GM18520 (cell line): Measurements from ENCODE around the gene SEC23A.
A peak's percentile ranks its signal among the peaks of the same experiment; 100 is the strongest.
"Not testable (repeated sequence)": the region's sequence is repeated elsewhere in the genome, so short reads cannot be mapped to it uniquely, and the experiment has no call there.

Source experiments
- ATAC-seq: cut with Tn5 transposase; IDR thresholded peaks from one replicate; pipeline ENCODE4 v1.9.1; 2021; ENCODE audit not compliant: unreplicated experiment

Gene SEC23A

GRCh38 chr14:39034481-39035296, 68.3 kb downstream of the SEC23A start:
- ATAC-seq: no peak

DNA sequence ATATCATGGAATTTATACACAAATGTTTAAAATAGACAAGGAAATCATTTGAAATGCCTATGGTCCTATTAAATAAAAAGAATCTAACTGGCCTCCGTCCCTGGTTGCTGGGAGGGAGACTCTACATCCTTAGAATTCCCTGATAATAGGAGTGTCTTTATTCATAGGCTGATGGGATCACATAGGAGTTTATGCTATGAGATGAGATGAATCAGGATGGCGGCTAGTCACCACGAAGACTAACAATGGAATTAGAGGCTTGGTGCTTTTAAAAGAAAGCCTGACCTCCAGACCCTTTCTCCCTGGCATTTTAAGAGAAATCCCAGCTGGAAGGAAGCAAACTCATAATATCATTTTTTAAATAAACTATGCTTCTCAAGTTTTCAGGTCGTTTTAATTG, 69.7 kb downstream of the SEC23A start:
- no peak for ATAC-seq

DNA sequence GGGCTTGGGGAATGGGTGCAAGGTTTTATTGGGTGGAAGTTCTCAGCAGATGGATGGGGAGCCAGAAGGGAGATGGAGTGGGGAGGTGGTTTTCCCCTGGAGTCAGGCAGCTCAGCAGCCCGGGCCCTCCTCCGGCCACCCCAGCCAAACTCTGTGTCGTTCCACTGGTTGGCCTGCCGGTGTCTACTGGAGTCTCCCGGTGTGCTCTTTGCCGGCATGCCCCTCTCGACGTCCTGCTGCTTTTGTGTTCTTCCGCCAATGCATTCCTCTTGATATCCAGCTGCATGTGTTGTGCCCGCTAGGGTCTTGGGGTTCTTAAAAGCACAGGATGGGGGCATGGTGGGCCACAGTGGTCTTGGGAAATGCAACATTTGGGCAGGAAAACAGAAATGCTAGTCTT, 72.8 kb downstream of the SEC23A start:
- ATAC-seq: no peak

- no peak for ATAC-seq
Observed at GRCh38 chr14:39029789-39030188, 73.2 kb downstream of the SEC23A start.

DNA sequence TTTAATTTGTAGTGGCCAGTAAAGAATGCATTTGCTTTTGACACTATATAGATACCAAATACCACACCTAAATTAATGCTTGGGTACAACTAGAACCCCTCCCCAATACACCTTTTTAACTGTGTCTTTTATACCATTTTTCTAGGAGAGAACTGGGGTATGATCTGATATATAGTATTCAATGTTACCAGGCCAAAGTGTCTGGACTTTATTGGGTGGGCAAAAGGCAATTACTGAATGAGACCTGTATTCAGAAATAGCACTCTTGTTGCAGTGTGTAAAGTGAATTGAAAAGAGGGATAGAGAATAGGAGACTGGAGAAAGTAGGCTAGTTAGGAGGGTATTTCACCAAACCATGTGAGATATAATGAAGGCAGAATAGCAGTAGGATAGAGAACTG, 74.4 kb downstream of the SEC23A start:
- no peak for ATAC-seq

- ATAC-seq: no peak
Observed at GRCh38 chr14:39025810-39026627, 77.0 kb downstream of the SEC23A start.

- no peak for ATAC-seq
Observed at GRCh38 chr14:39025250-39025809, 77.7 kb downstream of the SEC23A start.

DNA sequence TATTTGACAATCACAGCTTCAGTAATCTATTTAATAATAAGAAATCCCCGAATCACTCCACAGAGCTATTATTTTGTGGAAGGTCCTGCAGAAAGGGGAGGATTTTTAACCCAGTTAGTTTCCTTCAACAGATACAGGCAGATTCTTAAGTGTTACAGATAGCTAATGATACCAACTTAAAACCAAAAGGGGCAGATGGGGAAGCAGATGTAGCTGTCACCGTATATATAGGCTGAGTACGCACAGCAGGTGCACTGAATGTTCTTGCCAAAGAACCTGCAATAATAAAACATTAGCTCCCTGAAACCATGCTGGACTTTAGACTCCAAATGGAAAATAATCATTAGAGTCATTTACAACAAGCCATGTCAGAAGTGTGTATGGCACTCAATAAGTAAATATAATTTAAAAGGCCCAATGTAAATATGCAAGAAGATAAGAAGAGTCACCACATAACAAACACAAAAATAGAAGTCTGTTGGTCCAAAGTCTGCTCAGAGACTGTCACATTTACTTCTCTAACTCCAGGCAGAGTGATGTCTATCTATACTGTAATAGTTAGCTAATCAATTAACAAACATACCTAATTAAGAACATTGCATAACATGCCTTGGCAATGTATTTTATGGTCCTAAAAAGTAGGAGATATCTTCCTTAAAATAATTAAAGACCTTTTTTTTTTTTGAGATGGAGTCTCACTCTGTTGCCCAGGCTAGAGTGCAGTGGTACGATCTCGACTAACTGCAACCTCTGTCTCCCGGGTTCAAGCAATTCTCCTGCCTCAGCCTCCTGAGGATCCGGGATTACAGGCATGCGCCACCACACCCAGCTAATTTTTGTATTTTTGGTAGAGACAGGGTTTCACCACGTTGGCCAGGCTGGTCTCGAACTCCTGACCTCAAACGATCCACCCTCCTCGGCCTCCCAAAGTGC, 78.8 kb downstream of the SEC23A start:
- no peak for ATAC-seq

- not testable (repeated sequence) for ATAC-seq
Observed at GRCh38 chr14:39017096-39018016, 85.7 kb downstream of the SEC23A start.

DNA sequence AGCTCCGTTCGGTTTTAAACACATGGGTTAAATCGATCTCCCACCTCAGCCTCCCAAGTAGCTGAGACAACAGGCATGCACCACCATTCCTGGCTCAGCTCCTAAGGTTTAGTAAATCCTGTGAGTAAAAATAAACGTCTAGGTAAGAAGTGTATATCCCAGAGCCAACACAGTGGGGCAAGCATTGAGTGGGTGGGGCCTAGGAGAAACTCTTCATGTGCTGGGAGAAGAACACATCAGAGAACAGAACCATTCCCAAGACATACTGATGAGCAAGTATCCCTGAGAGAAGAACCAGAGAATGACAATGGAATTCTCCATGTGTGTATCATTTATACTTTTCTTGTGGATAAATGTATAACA, 86.3 kb downstream of the SEC23A start:
- no peak for ATAC-seq

DNA sequence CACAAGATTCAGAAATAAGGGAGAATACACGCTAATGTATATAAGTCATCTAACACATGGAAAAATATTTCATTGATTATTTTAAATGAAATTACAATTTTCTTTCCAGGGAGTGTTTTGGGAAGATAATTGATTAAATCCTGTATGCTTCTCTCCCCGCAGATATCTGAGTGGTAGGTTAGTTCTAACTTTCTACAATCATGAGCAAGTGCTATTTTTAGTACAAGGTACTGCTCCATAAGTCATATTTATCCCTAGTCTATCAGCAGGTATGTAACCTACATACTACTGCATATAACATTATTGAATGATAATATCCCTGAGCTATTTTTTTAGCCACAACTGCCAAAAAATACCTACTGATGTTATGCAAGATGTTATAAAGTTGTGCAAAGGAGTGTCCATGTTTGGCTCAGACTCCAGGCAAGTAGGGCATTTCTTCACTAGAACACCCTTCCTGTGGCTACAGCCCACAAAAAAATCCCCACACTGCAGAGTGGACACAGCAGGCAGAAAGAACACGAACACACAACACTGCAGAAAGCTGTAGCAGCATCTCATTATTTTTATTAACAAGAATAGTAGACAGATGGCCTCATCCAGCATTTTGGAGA, 87.0 kb downstream of the SEC23A start:
- ATAC-seq: no peak

DNA sequence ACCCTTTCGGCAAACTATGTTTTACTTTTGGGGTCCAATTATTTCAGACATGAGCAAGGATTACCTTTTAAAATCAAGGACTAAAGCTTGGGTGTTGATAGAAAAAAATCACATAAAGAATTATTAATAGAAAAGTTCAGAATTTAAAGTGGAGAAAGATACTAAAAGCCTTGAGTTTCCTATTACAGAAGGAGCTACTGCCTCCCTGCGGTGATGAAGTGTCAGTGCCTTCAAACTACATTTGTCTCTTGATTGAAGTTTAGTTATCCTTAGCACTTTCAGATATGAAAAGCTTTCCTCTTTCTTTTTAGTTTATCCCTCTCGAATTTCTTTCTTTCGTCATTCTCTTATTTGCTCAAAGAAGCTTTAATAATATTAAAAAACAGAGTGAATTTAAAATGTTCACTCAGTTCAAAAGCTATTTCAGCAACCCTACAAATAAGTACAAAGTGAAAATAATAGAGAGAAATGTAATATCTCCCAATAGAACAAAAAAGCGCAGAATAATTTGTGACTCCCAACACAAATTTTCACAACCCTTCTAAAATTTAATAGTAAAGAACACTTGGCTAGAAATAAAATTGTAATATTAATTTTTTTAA, 87.6 kb downstream of the SEC23A start:
- peak; percentile 76 for ATAC-seq

- ATAC-seq: no peak
Observed at GRCh38 chr14:39014460-39014859, 88.6 kb downstream of the SEC23A start.

DNA sequence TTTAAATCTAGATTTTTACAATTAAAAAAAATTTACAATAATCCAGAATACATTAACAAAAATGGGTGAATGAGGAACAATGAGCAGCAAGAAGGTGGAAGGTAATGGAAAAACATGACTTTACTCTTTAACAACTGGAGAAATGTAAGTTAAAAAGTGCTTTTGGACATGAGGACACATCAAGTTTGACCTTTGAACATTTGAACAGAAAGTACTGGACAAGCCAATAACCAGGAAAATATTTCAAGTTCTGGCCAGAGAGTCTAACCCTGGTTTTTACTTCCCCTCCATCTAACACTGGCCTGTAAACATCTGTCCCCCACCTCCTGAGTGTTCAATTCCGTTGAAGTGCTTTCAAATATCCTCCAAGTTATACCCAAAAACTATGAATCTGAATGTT, 94.1 kb downstream of the SEC23A start:
- not testable (repeated sequence) for ATAC-seq

DNA sequence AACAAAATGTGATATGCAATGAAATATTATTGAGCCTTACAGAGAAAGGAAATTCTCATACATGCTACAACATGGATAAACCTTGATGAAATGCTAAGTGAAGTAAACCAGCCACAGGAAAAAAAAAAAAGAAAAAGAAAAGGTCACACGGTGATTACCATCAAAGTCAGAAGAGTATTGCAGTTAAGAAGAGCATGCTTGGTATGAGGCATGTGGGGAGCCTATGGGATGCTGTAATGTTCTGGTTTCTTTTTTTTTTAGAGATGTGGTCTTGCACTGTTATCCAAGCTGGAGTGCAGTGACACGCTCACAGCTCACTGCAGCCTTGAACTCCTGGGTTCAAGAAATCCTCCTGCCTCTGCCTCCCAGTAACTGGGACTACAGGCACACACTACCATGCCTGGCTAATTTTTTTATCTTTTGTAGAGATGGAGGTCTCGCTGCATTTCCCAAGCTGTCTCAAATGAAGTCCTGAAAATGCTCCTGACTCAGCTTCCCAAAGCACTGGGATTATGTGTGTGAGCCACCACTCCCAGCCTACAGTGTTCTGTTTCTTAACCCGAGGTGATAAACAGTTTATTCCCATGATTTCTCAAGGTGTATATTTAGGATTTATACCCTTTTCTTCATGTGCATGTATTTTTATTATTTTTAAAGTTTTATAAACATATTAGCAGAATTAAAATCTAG, 96.2 kb downstream of the SEC23A start:
- ATAC-seq: no peak

DNA sequence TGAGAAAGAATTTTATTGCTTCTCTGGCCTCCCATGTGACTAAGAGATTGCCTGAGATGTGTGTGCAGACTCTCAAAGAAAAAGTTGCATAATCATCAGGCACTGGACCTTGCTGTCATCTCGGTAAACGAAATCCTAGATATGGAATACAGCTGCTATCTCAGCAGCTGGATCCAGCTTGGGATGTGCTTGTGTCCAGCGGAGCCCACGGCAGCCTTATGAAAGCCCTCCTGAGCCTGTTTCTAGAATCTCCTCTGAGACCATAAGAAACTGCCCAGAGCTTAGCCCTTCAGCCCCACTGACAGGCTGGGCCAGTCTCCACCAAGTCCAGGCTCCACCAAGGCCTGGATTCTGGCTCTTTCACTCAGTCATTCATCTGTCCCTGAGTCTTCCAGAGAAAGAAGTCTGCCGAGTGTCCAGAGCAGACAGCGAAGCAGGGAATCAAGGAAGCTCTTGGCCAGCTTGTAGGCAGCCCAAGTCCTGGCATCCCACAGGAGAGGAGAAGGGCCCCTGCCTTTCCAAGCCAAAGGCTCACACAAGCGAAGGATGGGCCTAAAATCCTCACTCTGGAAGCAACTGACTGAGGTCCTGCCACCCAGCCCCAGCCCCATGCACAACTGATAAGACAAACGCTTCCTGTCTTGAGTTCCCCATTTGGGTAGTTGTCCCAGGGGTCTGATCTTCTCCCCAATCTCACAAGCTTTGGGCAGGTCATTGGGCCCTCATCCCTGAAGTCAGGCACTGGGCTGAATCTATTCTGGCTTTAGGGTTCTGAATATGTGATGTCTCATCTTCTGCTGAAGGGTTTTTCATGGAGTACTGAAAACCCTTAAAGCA, 97.8 kb downstream of the SEC23A start:
- no peak for ATAC-seq

DNA sequence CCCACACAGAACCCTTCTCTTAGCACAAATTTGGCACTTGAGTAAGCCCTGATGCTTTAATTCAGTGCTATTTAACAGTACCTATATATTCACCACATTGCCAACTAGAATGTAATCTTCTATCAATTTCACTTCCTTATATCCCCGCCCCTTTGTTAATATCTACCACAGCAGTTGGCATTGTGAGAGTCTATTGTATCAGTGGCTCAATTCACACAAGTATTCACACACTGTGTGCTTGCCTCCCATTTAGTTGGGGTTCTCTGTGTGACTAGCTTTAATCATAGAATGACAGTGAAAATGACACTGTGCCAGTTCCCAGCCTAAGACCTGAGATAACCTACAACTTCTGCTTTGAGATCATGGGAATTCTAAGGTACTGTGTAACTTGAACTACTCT, 103.1 kb downstream of the SEC23A start:
- ATAC-seq: no peak

GRCh38 chr14:38994731-38995130, 108.3 kb downstream of the SEC23A start:
- ATAC-seq: no peak
